NCI-H2081 treated with DMSO at 0.1 percent for 48 hours (cell line): ENCODE results near the gene PSMA7.

Source experiments
- DNase-seq: peaks from one replicate; lab custom pipeline; 2025; lab: John Stamatoyannopoulos, UW

Gene PSMA7

DNA sequence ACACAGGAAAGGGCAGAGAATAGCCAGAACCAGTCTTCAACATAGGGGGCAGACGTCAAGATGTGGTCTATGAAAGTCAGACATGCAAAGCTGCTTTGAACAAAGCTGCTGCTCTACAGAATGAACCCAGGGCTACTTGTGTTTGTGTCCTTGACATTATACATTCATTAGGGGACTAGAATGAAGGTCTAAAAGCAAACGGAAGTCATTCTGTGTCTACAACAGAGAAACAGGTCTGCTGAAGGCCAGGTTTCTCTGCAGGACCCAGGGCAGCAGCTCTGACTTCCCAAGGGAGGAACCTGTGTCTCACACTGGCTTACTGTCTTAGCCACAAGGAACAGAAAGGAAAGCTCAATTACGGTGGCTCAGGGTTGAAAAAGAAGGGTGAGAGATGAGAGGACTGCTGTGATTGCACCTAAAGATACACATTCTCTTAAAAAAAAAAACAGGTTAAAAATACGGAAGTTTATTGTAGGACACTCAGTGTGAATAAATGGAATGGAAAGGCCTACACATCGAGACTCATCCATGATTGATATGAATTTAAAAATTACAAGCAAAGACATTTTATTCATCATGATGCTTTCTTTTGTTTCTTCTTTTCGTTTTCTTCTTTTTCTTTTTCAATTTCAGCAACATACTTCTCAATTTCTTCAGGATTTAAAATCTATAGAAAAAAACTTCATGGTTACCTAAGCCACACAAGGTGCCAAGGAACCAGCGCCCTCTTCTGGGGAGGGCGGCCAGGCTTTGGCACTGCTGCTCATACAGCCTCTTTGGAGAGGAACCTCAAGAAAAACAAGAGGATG lies 6.7 kb downstream of the PSMA7 start:
- DNase-seq = no peak

GRCh38 chr20:62135573-62136266 lies 7.5 kb downstream of the PSMA7 start:
- DNase-seq = no peak

DNA sequence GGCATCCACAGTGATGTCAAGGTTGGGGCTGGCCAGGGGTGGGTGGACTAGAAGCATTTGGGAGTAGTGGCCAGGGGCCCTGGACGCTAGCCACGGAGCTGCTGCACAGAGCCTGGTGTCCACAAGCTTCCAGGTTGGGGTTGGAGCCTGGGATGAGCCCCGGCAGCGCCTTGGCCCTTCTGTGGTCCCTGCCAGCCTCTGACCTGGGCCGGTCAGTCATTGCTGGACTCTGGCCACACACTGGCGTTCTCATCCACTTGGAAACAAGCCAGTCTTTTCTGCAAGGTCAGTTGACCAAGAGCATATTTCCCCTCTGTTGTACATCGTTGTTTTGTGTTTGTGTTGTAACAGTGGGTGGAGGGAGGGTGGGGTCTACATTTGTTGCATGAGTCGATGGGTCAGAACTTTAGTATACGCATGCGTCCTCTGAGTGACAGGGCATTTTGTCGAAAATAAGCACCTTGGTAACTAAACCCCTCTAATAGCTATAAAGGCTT lies 8.4 kb downstream of the PSMA7 start:
- no peak for DNase-seq

DNA sequence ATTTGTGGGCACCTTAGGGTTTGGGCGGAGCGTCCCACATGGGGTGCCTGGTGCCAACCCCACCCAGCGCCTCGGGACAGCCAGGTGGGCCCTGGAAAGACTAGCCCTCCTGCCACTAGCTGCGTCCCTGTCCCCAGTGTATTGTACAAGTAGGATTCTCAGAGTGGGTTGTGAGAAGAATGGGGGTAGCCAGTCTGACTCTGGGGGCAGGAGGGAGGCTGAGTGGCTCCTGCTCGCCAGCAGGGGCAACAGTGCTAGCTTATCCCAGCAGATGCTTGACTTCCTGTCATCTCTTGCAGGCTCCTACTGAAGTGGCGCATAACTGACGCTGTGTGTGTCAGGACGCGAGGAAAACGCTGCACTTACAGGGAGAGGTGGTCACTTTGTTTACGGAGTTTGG lies 9.3 kb downstream of the PSMA7 start:
- DNase-seq = no peak

DNA sequence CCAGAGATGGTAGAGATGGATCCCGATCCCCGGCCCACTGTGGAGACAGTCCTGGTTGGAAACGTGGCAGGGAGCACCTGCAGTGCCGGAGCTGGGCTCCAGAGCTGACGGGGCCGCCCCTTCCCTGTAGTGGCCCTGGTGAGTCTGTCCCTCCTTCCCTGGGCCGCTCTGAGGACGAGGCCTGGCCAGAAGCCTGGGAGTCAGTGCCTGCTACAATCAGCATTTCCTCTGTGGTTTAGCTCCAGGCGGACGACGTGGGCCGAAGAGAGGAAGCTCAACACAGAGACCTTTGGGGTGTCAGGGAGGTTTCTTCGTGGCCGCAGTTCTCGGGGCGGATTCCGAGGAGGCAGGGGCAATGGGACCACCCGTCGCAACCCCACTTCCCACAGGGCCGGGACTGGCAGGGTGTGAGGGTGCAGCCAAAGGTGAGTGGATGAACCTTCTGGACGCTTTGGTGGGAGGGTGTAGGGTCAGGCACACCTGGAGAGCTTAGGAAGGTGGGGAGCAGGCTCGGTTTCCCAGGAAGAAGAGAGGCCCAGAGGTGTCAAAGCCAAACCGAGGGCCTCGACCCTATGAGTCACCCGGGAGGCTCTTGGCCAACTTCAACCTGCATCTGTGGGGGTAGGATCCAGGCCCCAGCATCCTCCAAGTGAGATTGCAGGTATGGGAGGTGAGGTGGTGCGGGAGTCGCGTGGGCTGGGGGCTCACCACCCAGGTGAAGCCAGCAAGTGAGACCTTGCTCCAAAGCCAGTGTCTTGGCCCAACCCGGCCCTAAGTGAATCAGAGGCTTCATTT lies 9.9 kb downstream of the PSMA7 start:
- DNase-seq = no peak

DNA sequence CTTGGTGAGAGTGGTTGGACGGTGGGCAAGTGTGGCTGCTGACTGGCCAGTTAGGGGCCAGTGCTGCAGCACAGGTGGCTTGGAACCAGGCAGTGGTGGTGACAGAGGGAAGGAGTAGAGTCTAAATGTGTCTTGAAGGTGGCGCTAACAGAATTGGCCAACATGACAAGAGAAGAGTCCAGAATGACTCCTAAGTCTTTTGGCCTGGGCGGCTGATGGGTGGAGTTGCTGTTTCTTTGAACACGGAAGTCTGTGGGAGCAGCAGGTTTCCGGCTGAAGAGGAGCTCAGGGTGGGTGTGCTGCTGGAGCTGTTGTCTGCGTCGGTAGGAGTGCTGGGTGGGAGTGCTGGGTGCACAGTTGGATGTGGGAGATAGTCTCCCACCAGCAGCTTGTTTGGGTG lies 10.8 kb downstream of the PSMA7 start:
- no peak for DNase-seq

GRCh38 chr20:62131560-62132320 lies 11.5 kb downstream of the PSMA7 start:
- DNase-seq = no peak

DNA sequence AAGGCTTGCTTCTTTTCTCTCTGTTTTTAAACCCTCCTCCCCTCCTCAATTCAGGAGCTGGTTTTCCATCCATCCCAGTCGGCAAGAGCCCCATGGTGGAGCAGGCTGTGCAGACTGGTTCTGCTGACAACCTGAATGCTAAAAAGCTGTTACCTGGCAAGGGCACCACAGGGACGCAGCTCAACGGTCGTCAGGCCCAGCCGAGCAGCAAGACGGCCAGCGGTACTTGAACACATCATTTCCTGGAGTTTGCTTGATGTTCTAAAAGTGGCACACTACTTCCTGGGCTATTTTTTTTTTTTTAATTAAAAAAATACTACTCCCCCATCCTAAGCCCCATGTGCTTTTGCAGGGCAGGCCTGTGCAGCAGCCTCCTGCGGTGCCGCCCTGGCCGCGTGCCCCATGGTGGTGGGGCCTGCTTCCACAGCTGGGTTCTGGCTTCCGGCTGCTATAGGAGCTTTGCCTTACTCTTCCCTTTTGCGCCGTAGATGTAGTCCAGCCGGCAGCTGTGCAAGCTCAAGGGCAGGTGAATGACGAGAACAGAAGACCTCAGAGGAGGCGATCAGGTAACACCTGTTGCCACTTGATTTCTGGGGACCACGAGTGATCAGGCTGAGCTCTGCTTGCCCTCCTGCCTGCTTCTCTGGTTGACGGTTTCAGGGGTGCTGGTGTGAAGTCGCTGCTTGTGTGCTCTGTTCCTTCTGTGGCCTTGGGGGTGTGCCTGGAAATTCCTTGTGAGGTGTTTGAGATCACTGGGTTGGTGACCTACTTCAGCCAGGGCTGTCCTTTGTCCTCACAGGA lies 13.3 kb downstream of the PSMA7 start:
- DNase-seq = no peak

- no peak for DNase-seq
Observed at GRCh38 chr20:62128502-62128901, 14.7 kb downstream of the PSMA7 start.

GRCh38 chr20:62127799-62128198 lies 15.4 kb downstream of the PSMA7 start:
- no peak for DNase-seq

- DNase-seq = no peak
Observed at GRCh38 chr20:62126141-62126540, 17.1 kb downstream of the PSMA7 start.

GRCh38 chr20:62123450-62124118 lies 19.6 kb downstream of the PSMA7 start:
- DNase-seq = no peak

DNA sequence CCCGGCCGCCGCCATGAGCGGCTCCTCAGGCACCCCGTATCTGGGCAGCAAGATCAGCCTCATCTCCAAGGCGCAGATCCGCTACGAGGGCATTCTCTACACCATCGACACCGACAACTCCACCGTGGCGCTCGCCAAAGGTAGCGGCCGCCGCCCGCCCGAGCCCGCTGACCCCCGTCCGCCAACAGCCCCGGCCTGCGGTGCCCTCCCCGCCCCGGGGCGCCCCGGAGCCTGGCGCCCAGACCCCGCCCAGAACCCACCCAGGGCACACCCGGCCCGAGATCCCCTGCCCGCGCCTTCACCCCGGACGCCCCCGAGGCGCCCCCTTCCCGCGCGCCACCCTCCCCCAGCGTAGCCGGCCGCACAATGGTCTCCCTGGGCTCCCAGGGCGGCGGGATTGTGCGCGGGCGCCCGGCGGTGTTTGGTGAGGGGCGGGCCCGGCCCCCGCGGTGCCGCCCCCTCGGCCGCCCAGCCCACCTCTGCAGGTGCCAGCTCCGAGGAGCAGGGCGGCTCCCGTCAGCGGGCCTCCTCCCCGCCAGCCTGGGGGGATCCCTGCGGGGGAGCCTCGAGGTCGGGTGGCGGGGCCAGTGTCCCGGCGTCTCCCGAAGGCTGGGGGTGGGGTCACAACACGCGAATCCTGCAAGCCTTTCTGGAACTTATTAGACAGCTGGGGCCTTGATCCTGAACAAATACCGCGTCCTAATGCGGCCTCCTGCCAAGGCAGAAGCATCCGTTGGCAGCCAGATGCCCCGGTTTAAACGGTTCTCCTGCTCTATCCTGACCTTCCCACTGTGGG lies 20.3 kb downstream of the PSMA7 start:
- no peak for DNase-seq

GRCh38 chr20:62121776-62122653 lies 21.2 kb downstream of the PSMA7 start, which contains the start of gene LSM14B:
Gene LSM14B, plus strand, starts transcription at chr20:62122475. Its CDS starts 192 bp downstream, at chr20:62122667.
- DNase-seq = peak; percentile 81

GRCh38 chr20:62120990-62121775 lies 22.0 kb downstream of the PSMA7 start:
- DNase-seq = no peak

GRCh38 chr20:62120365-62120762 lies 22.8 kb downstream of the PSMA7 start:
- no peak for DNase-seq

DNA sequence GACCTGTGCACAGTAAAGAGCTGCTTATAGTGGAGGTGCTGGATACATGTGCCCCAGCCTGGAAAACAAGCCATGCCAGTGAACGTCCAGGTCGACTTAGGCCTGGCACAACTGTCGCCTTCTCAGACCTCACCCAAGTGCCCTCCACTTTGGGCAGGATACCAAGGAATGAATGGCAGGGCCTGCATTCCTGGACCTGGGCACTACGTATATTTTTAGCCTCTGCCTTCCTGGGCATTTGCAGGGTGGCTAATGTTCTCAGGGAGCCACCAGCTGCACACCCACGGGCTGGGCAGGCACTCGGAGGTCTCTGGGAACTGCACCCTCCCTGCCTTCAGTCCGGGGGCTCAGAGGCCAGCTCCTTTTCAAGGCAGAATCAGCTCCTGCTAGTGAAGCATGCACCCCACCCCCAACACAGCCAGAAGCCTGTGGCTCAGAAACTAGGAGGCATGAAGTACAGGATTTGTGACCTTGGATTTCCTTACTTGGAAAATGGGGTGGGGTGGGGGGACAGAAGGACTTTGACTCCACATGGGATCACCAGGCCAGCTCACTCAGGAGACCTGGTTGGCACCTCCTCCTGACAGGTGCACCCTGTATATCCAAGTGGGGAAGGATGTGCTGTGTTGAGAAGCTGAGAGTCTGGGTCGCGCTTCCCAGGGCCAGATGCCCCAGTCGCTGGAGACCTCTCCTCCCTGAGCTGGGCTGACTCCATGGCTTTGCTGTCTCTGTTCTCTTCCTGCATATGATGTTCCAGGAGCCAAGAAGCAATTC lies 23.4 kb downstream of the PSMA7 start:
- no peak for DNase-seq
